ENCODE data around the gene CCNL2. TPM values are rescaled to one million over a fixed set of nuclear protein-coding genes. Genes with fewer than 3 reads are reported as not detected.

Gene CCNL2
- total RNA-seq, 1 experiment from 2014 or later = 142 TPM

GRCh38 chr1:1422465-1423244 is 23.5 kb upstream of the CCNL2 start:
- Mint-ChIP-seq H3K27me3 (ENCODE audit: low read depth) (peaks cover 2% of the 10 kb centered on the region; the same call in 1 of the 2 replicates), H3K36me3 (no peaks in the 10 kb centered on the region), H3K27ac (peak overlapping the region; percentile 68; the same call in 1 of the 2 replicates), H3K4me1 (peaks cover 37% of the 10 kb centered on the region), H3K9me3 (no peaks in the 10 kb centered on the region), H3K4me3 (no peak overlapping the region)
- ATAC-seq (no peak), DNase-seq (ENCODE audit: low spot score) (peak; percentile 40)
- ChIA-PET POLR2A (no interaction called here), CTCF (interaction anchor here (1.2 kb wide), 1 partner anchor 20 kb away, joined by 4 read pairs; no protein-coding TSS in a partner anchor)
- TF ChIP-seq SMAD4 (CRISPR knock-in tag; IDR thresholded peaks at IDR 0.05) = no peak
- peak; percentile 65; the same call in 1 of the 2 replicates for TF ChIP-seq MXD4 (CRISPR knock-in tag; IDR thresholded peaks at IDR 0.05; ENCODE audit: borderline replicate concordance)
- 0 out of 2 replicates have a peak, but pooled peaks have one; percentile 39 for TF ChIP-seq ERG (CRISPR knock-in tag; IDR thresholded peaks at IDR 0.05)
- no peak for TF ChIP-seq JAZF1 (CRISPR knock-in tag; IDR thresholded peaks at IDR 0.05)
- no peak for TF ChIP-seq ETV6 (CRISPR knock-in tag; IDR thresholded peaks at IDR 0.05)
- TF ChIP-seq ZNF396 (CRISPR knock-in tag; IDR thresholded peaks at IDR 0.05; ENCODE audit: borderline replicate concordance) = no peak
- TF ChIP-seq ZSCAN18 (CRISPR knock-in tag; IDR thresholded peaks at IDR 0.05) = peak; percentile 97
- peak; percentile 39; the same call in 1 of the 2 replicates for TF ChIP-seq ZNF416 (CRISPR knock-in tag; IDR thresholded peaks at IDR 0.05)
- no peak for TF ChIP-seq ZNF317 (CRISPR knock-in tag; IDR thresholded peaks at IDR 0.05; ENCODE audit: borderline replicate concordance, low read depth)
- TF ChIP-seq EMX1 (CRISPR knock-in tag; IDR thresholded peaks at IDR 0.05) = peak; percentile 60; the same call in 1 of the 2 replicates
- TF ChIP-seq AR (CRISPR knock-in tag; IDR thresholded peaks at IDR 0.05) = 0 out of 2 replicates have a peak, but pooled peaks have one; percentile 49
- no peak for TF ChIP-seq ZNF138 (CRISPR knock-in tag; conservative IDR thresholded peaks at IDR 0.05)
- TF ChIP-seq ZNF532 (CRISPR knock-in tag; IDR thresholded peaks at IDR 0.05; ENCODE audit: borderline replicate concordance) = peak; percentile 91

GRCh38 chr1:1421907-1422464 is 22.9 kb upstream of the CCNL2 start:
- DNase-seq (ENCODE audit: low spot score) = no peak
- no peak for TF ChIP-seq NFE2L1 (CRISPR knock-in tag; IDR thresholded peaks at IDR 0.05)
- no peak for TF ChIP-seq CBFB (CRISPR knock-in tag; IDR thresholded peaks at IDR 0.05; ENCODE audit: low read depth)
- no peak for TF ChIP-seq ZNF281 (CRISPR knock-in tag; IDR thresholded peaks at IDR 0.05)
- no peak for TF ChIP-seq E2F1 (CRISPR knock-in tag; IDR thresholded peaks at IDR 0.05)
- no peak for TF ChIP-seq EMX1 (CRISPR knock-in tag; IDR thresholded peaks at IDR 0.05)
- TF ChIP-seq ZNF263 (CRISPR knock-in tag; IDR thresholded peaks at IDR 0.05; ENCODE audit: low read depth) = no peak
- no peak for TF ChIP-seq ATF3 (CRISPR knock-in tag; conservative IDR thresholded peaks at IDR 0.05)

More at GRCh38 chr1:1421907-1422464, 22.9 kb upstream of the CCNL2 start:
- H3K36me3 Mint-ChIP-seq = no peaks in the 10 kb centered on the region
- H3K9me3 Mint-ChIP-seq = no peaks in the 10 kb centered on the region
- ChIA-PET CTCF (interaction anchor here (1.2 kb wide), 1 partner anchor 20 kb away, joined by 4 read pairs; no protein-coding TSS in a partner anchor), POLR2A (no interaction called here)
- H3K27ac Mint-ChIP-seq = peak overlapping the region; percentile 68
- H3K27me3 Mint-ChIP-seq (ENCODE audit: low read depth) = peaks cover 2% of the 10 kb centered on the region; the same call in 1 of the 2 replicates
- peaks cover 40% of the 10 kb centered on the region for H3K4me1 Mint-ChIP-seq
- no peak overlapping the region for H3K4me3 Mint-ChIP-seq
- ATAC-seq = no peak

Measured in WTC11 (cell line).